Lower leg skin (tissue), 3 donors: ENCODE measurements around the gene KNTC1.

Experiments used
- CTCF ChIP-seq, 3 donors: fragments of 450-650 bp; IDR thresholded peaks; one replicate each; pipeline ENCODE4 v1.5.1; 2016; ENCODE audit warnings: antibody characterized with exemption in 3 of 3, mild to moderate bottlenecking in 3 of 3, moderate library complexity in 2 of 3
- POLR2A ChIP-seq, 2 donors: fragments of 450-650 bp; IDR thresholded peaks; one replicate each; pipeline ENCODE4 v1.6.1; 2016 to 2017; ENCODE audit warnings: antibody characterized with exemption in 2 of 2, mild to moderate bottlenecking in 1 of 2, moderate library complexity in 1 of 2

- TF ChIP-seq CTCF (IDR thresholded peaks at IDR 0.05) (no peak), POLR2A (IDR thresholded peaks at IDR 0.05) (no peak)
Observed at GRCh38 chr12:122615780-122616179, 88.7 kb downstream of the KNTC1 start.
